Measurements from ENCODE around the gene PTPRC. TPM values are rescaled to one million over a fixed set of nuclear protein-coding genes. Genes with fewer than 3 reads are reported as not detected.

The PTPRC gene
- total and polyA plus RNA-seq, 4 donors, result 3.7 to 38.4 (median 8.5) TPM

GRCh38 chr1:198778049-198778448 lies 139.2 kb downstream of the PTPRC start:
- no peaks in the 10 kb centered on the region for H3K36me3 ChIP-seq (ENCODE audit: control insufficient read depth, insufficient read depth, low read length)
- no peaks in the 10 kb centered on the region for H3K4me1 ChIP-seq (ENCODE audit: control insufficient read depth, insufficient read depth, low read length)
- 60% methylated on average over 4 of the region's 4 CpGs for WGBS (ENCODE audit: insufficient coverage)
- no peaks in the 10 kb centered on the region for H3K27me3 ChIP-seq (ENCODE audit: control insufficient read depth, insufficient read depth, low read length)
- H3K27ac ChIP-seq (ENCODE audit: low read depth, low read length), result no peak overlapping the region
- no peak overlapping the region for H3K4me3 ChIP-seq (ENCODE audit: low read depth, low read length)
- DNase-seq (ENCODE audit: low read depth in 4 of 6, low spot score in 6 of 6), result peak in 1 of 6 donors; percentile 43
- H3K9me3 ChIP-seq (ENCODE audit: control insufficient read depth, insufficient read depth, low read length), result no peaks in the 10 kb centered on the region

- H3K4me3 ChIP-seq (ENCODE audit: low read depth, low read length), result no peak overlapping the region
- no peaks in the 10 kb centered on the region for H3K36me3 ChIP-seq (ENCODE audit: control insufficient read depth, insufficient read depth, low read length)
- no peaks in the 10 kb centered on the region for H3K4me1 ChIP-seq (ENCODE audit: control insufficient read depth, insufficient read depth, low read length)
- no peak overlapping the region for H3K27ac ChIP-seq (ENCODE audit: low read depth, low read length)
- 77% methylated on average over 1 of the region's 1 CpG for WGBS (ENCODE audit: insufficient coverage)
- no peak for DNase-seq (ENCODE audit: low read depth in 4 of 6, low spot score in 6 of 6)
- H3K27me3 ChIP-seq (ENCODE audit: control insufficient read depth, insufficient read depth, low read length), result no peaks in the 10 kb centered on the region
- no peaks in the 10 kb centered on the region for H3K9me3 ChIP-seq (ENCODE audit: control insufficient read depth, insufficient read depth, low read length)
These were observed 141.5 kb downstream of the PTPRC start for GRCh38 chr1:198780376-198780775.

- DNase-seq (ENCODE audit: low read depth in 4 of 6, low spot score in 6 of 6), result peak in 1 of 6 donors; percentile 24
- Histone ChIP-seq H3K4me1 (ENCODE audit: control insufficient read depth, insufficient read depth, low read length) (no peaks in the 10 kb centered on the region), H3K4me3 (ENCODE audit: low read depth, low read length) (no peak overlapping the region), H3K9me3 (ENCODE audit: control insufficient read depth, insufficient read depth, low read length) (no peaks in the 10 kb centered on the region), H3K27ac (ENCODE audit: low read depth, low read length) (no peak overlapping the region), H3K36me3 (ENCODE audit: control insufficient read depth, insufficient read depth, low read length) (no peaks in the 10 kb centered on the region), H3K27me3 (ENCODE audit: control insufficient read depth, insufficient read depth, low read length) (no peaks in the 10 kb centered on the region)
- 25% methylated on average over 1 of the region's 3 CpGs for WGBS (ENCODE audit: insufficient coverage)
These were observed 149.8 kb downstream of the PTPRC start for GRCh38 chr1:198788561-198789064.

GRCh38 chr1:198793714-198794113 lies 154.9 kb downstream of the PTPRC start:
- H3K4me3 ChIP-seq (ENCODE audit: low read depth, low read length), result no peak overlapping the region
- no peak for DNase-seq (ENCODE audit: low read depth in 4 of 6, low spot score in 6 of 6)
- WGBS (ENCODE audit: insufficient coverage), result no CpG with 5 or more reads among the region's 3 CpGs

GRCh38 chr1:198794498-198794897 lies 155.7 kb downstream of the PTPRC start:
- Histone ChIP-seq H3K9me3 (ENCODE audit: control insufficient read depth, insufficient read depth, low read length) (peaks cover 9% of the 10 kb centered on the region), H3K4me1 (ENCODE audit: control insufficient read depth, insufficient read depth, low read length) (no peaks in the 10 kb centered on the region), H3K36me3 (ENCODE audit: control insufficient read depth, insufficient read depth, low read length) (no peaks in the 10 kb centered on the region), H3K27me3 (ENCODE audit: control insufficient read depth, insufficient read depth, low read length) (no peaks in the 10 kb centered on the region), H3K27ac (ENCODE audit: low read depth, low read length) (no peak overlapping the region), H3K4me3 (ENCODE audit: low read depth, low read length) (no peak overlapping the region)
- DNase-seq (ENCODE audit: low read depth in 4 of 6, low spot score in 6 of 6), result no peak

More at GRCh38 chr1:198793714-198794113, 154.9 kb downstream of the PTPRC start:
- no peaks in the 10 kb centered on the region for H3K36me3 ChIP-seq (ENCODE audit: control insufficient read depth, insufficient read depth, low read length)
- H3K27ac ChIP-seq (ENCODE audit: low read depth, low read length), result no peak overlapping the region
- H3K4me1 ChIP-seq (ENCODE audit: control insufficient read depth, insufficient read depth, low read length), result no peaks in the 10 kb centered on the region
- H3K27me3 ChIP-seq (ENCODE audit: control insufficient read depth, insufficient read depth, low read length), result no peaks in the 10 kb centered on the region
- H3K9me3 ChIP-seq (ENCODE audit: control insufficient read depth, insufficient read depth, low read length), result peaks cover 9% of the 10 kb centered on the region

GRCh38 chr1:198797656-198798055 lies 158.8 kb downstream of the PTPRC start:
- Histone ChIP-seq H3K4me3 (ENCODE audit: low read depth, low read length) (no peak overlapping the region), H3K9me3 (ENCODE audit: control insufficient read depth, insufficient read depth, low read length) (peaks cover 9% of the 10 kb centered on the region), H3K4me1 (ENCODE audit: control insufficient read depth, insufficient read depth, low read length) (no peaks in the 10 kb centered on the region), H3K27ac (ENCODE audit: low read depth, low read length) (no peak overlapping the region), H3K36me3 (ENCODE audit: control insufficient read depth, insufficient read depth, low read length) (no peaks in the 10 kb centered on the region), H3K27me3 (ENCODE audit: control insufficient read depth, insufficient read depth, low read length) (no peaks in the 10 kb centered on the region)
- DNase-seq (ENCODE audit: low read depth in 4 of 6, low spot score in 6 of 6), result no peak
- WGBS (ENCODE audit: insufficient coverage), result no CpG with 5 or more reads among the region's 2 CpGs

- Histone ChIP-seq H3K27ac (ENCODE audit: low read depth, low read length) (no peak overlapping the region), H3K36me3 (ENCODE audit: control insufficient read depth, insufficient read depth, low read length) (no peaks in the 10 kb centered on the region), H3K4me3 (ENCODE audit: low read depth, low read length) (no peak overlapping the region), H3K27me3 (ENCODE audit: control insufficient read depth, insufficient read depth, low read length) (no peaks in the 10 kb centered on the region), H3K9me3 (ENCODE audit: control insufficient read depth, insufficient read depth, low read length) (peaks cover 9% of the 10 kb centered on the region), H3K4me1 (ENCODE audit: control insufficient read depth, insufficient read depth, low read length) (no peaks in the 10 kb centered on the region)
- no CpG with 5 or more reads among the region's 1 CpG for WGBS (ENCODE audit: insufficient coverage)
- no peak for DNase-seq (ENCODE audit: low read depth in 4 of 6, low spot score in 6 of 6)
These were observed 160.1 kb downstream of the PTPRC start for GRCh38 chr1:198798923-198799386.

- no peaks in the 10 kb centered on the region for H3K4me1 ChIP-seq (ENCODE audit: control insufficient read depth, insufficient read depth, low read length)
- H3K27me3 ChIP-seq (ENCODE audit: control insufficient read depth, insufficient read depth, low read length), result no peaks in the 10 kb centered on the region
- no peaks in the 10 kb centered on the region for H3K9me3 ChIP-seq (ENCODE audit: control insufficient read depth, insufficient read depth, low read length)
- no peak for DNase-seq (ENCODE audit: low read depth in 4 of 6, low spot score in 6 of 6)
- whole genome bisulfite sequencing (ENCODE audit: insufficient coverage), result no CpG with 5 or more reads among the region's 5 CpGs
- H3K27ac ChIP-seq (ENCODE audit: low read depth, low read length), result no peak overlapping the region
- H3K36me3 ChIP-seq (ENCODE audit: control insufficient read depth, insufficient read depth, low read length), result no peaks in the 10 kb centered on the region
- no peak overlapping the region for H3K4me3 ChIP-seq (ENCODE audit: low read depth, low read length)
These were observed 166.8 kb downstream of the PTPRC start for GRCh38 chr1:198805498-198806151.

- DNase-seq (ENCODE audit: low read depth in 4 of 6, low spot score in 6 of 6), result no peak
- 96% methylated on average over 4 of the region's 5 CpGs for WGBS (ENCODE audit: insufficient coverage)
- H3K36me3 ChIP-seq (ENCODE audit: control insufficient read depth, insufficient read depth, low read length), result no peaks in the 10 kb centered on the region
These were observed 168.0 kb downstream of the PTPRC start for GRCh38 chr1:198806861-198807260.

More at GRCh38 chr1:198806861-198807260, 168.0 kb downstream of the PTPRC start:
- H3K27me3 ChIP-seq (ENCODE audit: control insufficient read depth, insufficient read depth, low read length), result no peaks in the 10 kb centered on the region
- no peak overlapping the region for H3K27ac ChIP-seq (ENCODE audit: low read depth, low read length)
- no peak overlapping the region for H3K4me3 ChIP-seq (ENCODE audit: low read depth, low read length)
- H3K4me1 ChIP-seq (ENCODE audit: control insufficient read depth, insufficient read depth, low read length), result no peaks in the 10 kb centered on the region
- H3K9me3 ChIP-seq (ENCODE audit: control insufficient read depth, insufficient read depth, low read length), result no peaks in the 10 kb centered on the region
